K562 (cell line): ENCODE measurements around the gene MARCHF9. TPM values are rescaled to one million over a fixed set of nuclear protein-coding genes. Genes with fewer than 3 reads are reported as not detected.

Experiments
- DMBX1 ChIP-seq: fragments of 250-450 bp; sonication (Bioruptor Pico); IDR thresholded peaks from 2 replicates; pipeline ENCODE4 v1.8.0; 2022; ENCODE audit warnings: inconsistent platforms, mild to moderate bottlenecking, moderate library complexity, borderline replicate concordance
- ESRRB ChIP-seq: fragments of 250-450 bp; sonication (Bioruptor Pico); IDR thresholded peaks from 2 replicates; pipeline ENCODE4 v1.5.0; 2020; ENCODE audit warnings: mild to moderate bottlenecking, moderate library complexity, borderline replicate concordance
- GABPB1 ChIP-seq: sonication (generic); formaldehyde crosslinking; IDR thresholded peaks from 2 replicates; pipeline ENCODE4 v1.8.0; 2022; ENCODE audit warnings: mild to moderate bottlenecking, missing genetic modification reagents
- LCOR ChIP-seq: sonication (generic); formaldehyde crosslinking; IDR thresholded peaks from 2 replicates; pipeline ENCODE4 v1.8.0; 2022; ENCODE audit warnings: mild to moderate bottlenecking, missing genetic modification reagents
- NCOA4 ChIP-seq: fragments of 450-650 bp; IDR thresholded peaks from 2 replicates; pipeline ENCODE4 v1.6.1; 2018; ENCODE audit warnings: mild to moderate bottlenecking; ENCODE audit not compliant: partially characterized antibody
- RFX5 ChIP-seq: IDR thresholded peaks from 2 replicates; pipeline ENCODE4 v1.6.1; 2011; ENCODE audit warnings: low read depth, mild to moderate bottlenecking, improper control_type of control experiment, low read length
- TRIM28 ChIP-seq: fragments of 450-650 bp; IDR thresholded peaks from 2 replicates; pipeline ENCODE4 v1.6.1; 2017
- ZKSCAN3 ChIP-seq: fragments of 250-450 bp; sonication (Bioruptor Pico); IDR thresholded peaks from 2 replicates; pipeline ENCODE4 v1.4.0; 2020
- ZNF76 ChIP-seq: fragments of 250-450 bp; sonication (Bioruptor Pico); IDR thresholded peaks from 2 replicates; pipeline ENCODE4 v1.4.0; 2020; ENCODE audit warnings: mild to moderate bottlenecking, moderate library complexity, borderline replicate concordance
- polyA plus RNA-seq, 8 experiments: library from polyadenylated mRNA; depleted of rRNA in 4 of 8; stranded (reverse) in 5 of 8; unstranded in 3 of 8; fragments of >200 nt; fragmentation: Nextera tagmentation in 2 of 8; fragmentation: Illumina TruSeq in 1 of 8; extraction: Ambion mirVana in 2 of 8; extraction: Trizol in 1 of 8; gene quantifications; 2 replicates each; pipeline versions ENCODE4 v1.2.1 to v1.2.3, GENCODE V29; 2011 to 2014; ENCODE audit warnings: inconsistent platforms in 1 of 8, missing spikeins in 1 of 8
- total RNA-seq, 7 experiments: library from RNA; depleted of rRNA in 6 of 7; stranded (reverse); fragments of >200 nt in 6 of 7; fragmentation: Illumina TruSeq in 2 of 7; extraction: Trizol in 2 of 7; gene quantifications; 2 replicates each; pipeline versions ENCODE4 v1.2.1 to v1.2.3, GENCODE V29; 2011 to 2021; ENCODE audit warnings: low replicate concordance in 1 of 7
- TF ChIP-seq, protein P1 (sequence below): fragments of 450-650 bp; formaldehyde crosslinking; IDR thresholded peaks from 2 replicates; pipeline ENCODE4 v1.4.0; 2020; ENCODE audit warnings: mild to moderate bottlenecking
- TF ChIP-seq, protein P2 (sequence below): sonication (generic); formaldehyde crosslinking; IDR thresholded peaks from 2 replicates; pipeline ENCODE4 v1.8.1; 2023; ENCODE audit warnings: mild to moderate bottlenecking, missing genetic modification reagents
- TF ChIP-seq, protein P3 (sequence below): fragments of 450-650 bp; IDR thresholded peaks from 2 replicates; pipeline ENCODE4 v1.6.1; 2016; ENCODE audit warnings: mild to moderate bottlenecking, moderate library complexity
- TF ChIP-seq, protein P4 (sequence below): fragments of 250-450 bp; sonication (Bioruptor Pico); IDR thresholded peaks from 2 replicates; pipeline ENCODE4 v1.9.0; 2021; ENCODE audit warnings: mild to moderate bottlenecking

The MARCHF9 gene
- total and polyA plus RNA-seq, 9 of the 15 experiments (the other 6 are each of a cell fraction or from before 2014, with no cell fraction given), result 0.80 to 12.4 (median 6.2) TPM

DNA sequence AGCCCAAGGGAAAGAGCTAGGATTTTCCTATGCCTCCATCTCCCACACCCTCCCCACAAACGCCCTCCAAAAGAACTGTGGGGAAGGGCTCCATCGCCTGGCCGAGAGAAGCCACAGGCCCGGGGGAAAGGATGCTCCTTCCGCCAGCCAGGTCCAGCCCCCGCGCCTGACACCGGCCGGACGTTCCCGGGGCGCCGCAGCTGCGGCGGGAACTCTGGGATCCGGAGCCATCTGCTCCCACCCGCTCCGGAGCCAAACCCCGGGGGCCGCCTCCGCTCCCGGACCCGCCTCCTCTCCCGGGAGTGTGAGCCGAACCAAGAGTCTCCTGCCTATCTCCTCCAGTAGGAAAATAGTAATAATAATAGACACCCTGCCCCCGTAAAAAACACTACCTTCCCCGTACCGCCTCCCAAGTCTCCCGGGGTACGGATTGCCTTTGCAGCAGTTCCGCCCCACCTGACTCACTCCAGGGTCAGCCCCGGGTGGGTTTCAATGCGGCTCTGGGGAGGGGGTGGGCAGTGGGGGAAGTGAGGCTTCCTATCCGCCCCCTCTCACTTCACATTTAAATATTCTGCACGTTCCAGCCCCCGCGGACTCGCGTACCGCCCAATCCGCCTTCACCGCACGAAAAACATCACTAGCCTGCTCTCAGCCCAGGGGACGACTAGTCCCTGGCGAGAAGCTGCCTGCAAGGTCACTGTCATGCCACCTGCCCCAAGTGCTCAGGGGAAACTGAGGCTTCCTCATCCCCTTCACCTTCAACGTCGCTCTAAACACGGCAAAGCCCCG lies 18.8 kb upstream of the MARCHF9 start (continued):
- TF ChIP-seq, protein P1, sequence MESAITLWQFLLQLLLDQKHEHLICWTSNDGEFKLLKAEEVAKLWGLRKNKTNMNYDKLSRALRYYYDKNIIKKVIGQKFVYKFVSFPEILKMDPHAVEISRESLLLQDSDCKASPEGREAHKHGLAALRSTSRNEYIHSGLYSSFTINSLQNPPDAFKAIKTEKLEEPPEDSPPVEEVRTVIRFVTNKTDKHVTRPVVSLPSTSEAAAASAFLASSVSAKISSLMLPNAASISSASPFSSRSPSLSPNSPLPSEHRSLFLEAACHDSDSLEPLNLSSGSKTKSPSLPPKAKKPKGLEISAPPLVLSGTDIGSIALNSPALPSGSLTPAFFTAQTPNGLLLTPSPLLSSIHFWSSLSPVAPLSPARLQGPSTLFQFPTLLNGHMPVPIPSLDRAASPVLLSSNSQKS (CRISPR knock-in tag), result no peak
- TF ChIP-seq NCOA4 (no peak), ZNF76 (no peak), LCOR (CRISPR knock-in tag) (no peak), DMBX1 (no peak), ZKSCAN3 (CRISPR knock-in tag) (no peak), TRIM28 (no peak), RFX5 (no peak), ESRRB (CRISPR knock-in tag) (no peak), GABPB1 (CRISPR knock-in tag) (no peak)
- TF ChIP-seq, protein P2, sequence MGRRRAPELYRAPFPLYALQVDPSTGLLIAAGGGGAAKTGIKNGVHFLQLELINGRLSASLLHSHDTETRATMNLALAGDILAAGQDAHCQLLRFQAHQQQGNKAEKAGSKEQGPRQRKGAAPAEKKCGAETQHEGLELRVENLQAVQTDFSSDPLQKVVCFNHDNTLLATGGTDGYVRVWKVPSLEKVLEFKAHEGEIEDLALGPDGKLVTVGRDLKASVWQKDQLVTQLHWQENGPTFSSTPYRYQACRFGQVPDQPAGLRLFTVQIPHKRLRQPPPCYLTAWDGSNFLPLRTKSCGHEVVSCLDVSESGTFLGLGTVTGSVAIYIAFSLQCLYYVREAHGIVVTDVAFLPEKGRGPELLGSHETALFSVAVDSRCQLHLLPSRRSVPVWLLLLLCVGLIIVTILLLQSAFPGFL (CRISPR knock-in tag), result no peak
- TF ChIP-seq, protein P3, sequence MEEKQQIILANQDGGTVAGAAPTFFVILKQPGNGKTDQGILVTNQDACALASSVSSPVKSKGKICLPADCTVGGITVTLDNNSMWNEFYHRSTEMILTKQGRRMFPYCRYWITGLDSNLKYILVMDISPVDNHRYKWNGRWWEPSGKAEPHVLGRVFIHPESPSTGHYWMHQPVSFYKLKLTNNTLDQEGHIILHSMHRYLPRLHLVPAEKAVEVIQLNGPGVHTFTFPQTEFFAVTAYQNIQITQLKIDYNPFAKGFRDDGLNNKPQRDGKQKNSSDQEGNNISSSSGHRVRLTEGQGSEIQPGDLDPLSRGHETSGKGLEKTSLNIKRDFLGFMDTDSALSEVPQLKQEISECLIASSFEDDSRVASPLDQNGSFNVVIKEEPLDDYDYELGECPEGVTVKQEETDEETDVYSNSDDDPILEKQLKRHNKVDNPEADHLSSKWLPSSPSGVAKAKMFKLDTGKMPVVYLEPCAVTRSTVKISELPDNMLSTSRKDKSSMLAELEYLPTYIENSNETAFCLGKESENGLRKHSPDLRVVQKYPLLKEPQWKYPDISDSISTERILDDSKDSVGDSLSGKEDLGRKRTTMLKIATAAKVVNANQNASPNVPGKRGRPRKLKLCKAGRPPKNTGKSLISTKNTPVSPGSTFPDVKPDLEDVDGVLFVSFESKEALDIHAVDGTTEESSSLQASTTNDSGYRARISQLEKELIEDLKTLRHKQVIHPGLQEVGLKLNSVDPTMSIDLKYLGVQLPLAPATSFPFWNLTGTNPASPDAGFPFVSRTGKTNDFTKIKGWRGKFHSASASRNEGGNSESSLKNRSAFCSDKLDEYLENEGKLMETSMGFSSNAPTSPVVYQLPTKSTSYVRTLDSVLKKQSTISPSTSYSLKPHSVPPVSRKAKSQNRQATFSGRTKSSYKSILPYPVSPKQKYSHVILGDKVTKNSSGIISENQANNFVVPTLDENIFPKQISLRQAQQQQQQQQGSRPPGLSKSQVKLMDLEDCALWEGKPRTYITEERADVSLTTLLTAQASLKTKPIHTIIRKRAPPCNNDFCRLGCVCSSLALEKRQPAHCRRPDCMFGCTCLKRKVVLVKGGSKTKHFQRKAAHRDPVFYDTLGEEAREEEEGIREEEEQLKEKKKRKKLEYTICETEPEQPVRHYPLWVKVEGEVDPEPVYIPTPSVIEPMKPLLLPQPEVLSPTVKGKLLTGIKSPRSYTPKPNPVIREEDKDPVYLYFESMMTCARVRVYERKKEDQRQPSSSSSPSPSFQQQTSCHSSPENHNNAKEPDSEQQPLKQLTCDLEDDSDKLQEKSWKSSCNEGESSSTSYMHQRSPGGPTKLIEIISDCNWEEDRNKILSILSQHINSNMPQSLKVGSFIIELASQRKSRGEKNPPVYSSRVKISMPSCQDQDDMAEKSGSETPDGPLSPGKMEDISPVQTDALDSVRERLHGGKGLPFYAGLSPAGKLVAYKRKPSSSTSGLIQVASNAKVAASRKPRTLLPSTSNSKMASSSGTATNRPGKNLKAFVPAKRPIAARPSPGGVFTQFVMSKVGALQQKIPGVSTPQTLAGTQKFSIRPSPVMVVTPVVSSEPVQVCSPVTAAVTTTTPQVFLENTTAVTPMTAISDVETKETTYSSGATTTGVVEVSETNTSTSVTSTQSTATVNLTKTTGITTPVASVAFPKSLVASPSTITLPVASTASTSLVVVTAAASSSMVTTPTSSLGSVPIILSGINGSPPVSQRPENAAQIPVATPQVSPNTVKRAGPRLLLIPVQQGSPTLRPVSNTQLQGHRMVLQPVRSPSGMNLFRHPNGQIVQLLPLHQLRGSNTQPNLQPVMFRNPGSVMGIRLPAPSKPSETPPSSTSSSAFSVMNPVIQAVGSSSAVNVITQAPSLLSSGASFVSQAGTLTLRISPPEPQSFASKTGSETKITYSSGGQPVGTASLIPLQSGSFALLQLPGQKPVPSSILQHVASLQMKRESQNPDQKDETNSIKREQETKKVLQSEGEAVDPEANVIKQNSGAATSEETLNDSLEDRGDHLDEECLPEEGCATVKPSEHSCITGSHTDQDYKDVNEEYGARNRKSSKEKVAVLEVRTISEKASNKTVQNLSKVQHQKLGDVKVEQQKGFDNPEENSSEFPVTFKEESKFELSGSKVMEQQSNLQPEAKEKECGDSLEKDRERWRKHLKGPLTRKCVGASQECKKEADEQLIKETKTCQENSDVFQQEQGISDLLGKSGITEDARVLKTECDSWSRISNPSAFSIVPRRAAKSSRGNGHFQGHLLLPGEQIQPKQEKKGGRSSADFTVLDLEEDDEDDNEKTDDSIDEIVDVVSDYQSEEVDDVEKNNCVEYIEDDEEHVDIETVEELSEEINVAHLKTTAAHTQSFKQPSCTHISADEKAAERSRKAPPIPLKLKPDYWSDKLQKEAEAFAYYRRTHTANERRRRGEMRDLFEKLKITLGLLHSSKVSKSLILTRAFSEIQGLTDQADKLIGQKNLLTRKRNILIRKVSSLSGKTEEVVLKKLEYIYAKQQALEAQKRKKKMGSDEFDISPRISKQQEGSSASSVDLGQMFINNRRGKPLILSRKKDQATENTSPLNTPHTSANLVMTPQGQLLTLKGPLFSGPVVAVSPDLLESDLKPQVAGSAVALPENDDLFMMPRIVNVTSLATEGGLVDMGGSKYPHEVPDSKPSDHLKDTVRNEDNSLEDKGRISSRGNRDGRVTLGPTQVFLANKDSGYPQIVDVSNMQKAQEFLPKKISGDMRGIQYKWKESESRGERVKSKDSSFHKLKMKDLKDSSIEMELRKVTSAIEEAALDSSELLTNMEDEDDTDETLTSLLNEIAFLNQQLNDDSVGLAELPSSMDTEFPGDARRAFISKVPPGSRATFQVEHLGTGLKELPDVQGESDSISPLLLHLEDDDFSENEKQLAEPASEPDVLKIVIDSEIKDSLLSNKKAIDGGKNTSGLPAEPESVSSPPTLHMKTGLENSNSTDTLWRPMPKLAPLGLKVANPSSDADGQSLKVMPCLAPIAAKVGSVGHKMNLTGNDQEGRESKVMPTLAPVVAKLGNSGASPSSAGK, result no peak
- TF ChIP-seq, protein P4, sequence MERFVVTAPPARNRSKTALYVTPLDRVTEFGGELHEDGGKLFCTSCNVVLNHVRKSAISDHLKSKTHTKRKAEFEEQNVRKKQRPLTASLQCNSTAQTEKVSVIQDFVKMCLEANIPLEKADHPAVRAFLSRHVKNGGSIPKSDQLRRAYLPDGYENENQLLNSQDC (CRISPR knock-in tag), result no peak
